ENCODE results near the gene TMPO.

The TMPO gene

DNA sequence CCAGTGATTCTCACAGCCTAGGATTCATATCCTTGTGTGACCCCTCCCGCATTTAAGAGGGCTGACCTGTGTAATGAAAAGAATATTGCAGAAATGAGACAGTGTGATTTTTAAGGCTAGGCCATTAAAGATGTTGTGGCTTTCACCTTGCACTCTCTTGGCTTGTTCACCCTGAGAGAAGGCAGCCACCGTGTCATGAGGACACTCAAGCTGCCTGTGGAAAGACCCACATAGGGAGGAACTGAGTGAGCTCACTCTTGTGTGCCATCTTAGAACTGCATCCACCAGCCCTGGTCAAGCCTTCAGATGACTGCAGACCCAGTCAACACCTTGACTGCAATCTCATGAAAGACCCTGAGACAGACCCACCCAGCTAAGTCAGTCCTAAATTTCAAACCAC is 46.3 kb upstream of the TMPO start:
- DNase-seq: no peak
- no peaks in the 10 kb centered on the region for H3F3A ChIP-seq (ENCODE audit: insufficient read depth, low read length)
- H3K27ac ChIP-seq (ENCODE audit: low read length): no peak overlapping the region
- no peak overlapping the region for H2AFZ ChIP-seq (ENCODE audit: low read length)
- TF ChIP-seq EZH2 (optimal IDR thresholded peaks at IDR 0.05; ENCODE audit: low read depth, low read length) (no peak), EZH2phosphoT487 (IDR thresholded peaks at IDR 0.05; ENCODE audit: low read length) (no peak)
- TF ChIP-seq, protein P1, sequence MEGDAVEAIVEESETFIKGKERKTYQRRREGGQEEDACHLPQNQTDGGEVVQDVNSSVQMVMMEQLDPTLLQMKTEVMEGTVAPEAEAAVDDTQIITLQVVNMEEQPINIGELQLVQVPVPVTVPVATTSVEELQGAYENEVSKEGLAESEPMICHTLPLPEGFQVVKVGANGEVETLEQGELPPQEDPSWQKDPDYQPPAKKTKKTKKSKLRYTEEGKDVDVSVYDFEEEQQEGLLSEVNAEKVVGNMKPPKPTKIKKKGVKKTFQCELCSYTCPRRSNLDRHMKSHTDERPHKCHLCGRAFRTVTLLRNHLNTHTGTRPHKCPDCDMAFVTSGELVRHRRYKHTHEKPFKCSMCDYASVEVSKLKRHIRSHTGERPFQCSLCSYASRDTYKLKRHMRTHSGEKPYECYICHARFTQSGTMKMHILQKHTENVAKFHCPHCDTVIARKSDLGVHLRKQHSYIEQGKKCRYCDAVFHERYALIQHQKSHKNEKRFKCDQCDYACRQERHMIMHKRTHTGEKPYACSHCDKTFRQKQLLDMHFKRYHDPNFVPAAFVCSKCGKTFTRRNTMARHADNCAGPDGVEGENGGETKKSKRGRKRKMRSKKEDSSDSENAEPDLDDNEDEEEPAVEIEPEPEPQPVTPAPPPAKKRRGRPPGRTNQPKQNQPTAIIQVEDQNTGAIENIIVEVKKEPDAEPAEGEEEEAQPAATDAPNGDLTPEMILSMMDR (IDR thresholded peaks at IDR 0.05; ENCODE audit: low read length): no peak
- no peaks in the 10 kb centered on the region for H4K20me1 ChIP-seq (ENCODE audit: insufficient read depth, low read length)
- H3K9me3 ChIP-seq (replicated peaks; ENCODE audit: insufficient read depth, low read length): no peaks in the 10 kb centered on the region
- no peaks in the 10 kb centered on the region for H3K4me1 ChIP-seq (ENCODE audit: low read length)
- H3K9me2 ChIP-seq (replicated peaks; ENCODE audit: insufficient read depth, low read length): no peaks in the 10 kb centered on the region
- H3K79me2 ChIP-seq (ENCODE audit: low read length): no peaks in the 10 kb centered on the region
- H3K27me3 ChIP-seq (replicated peaks; ENCODE audit: insufficient read depth, low read length): no peaks in the 10 kb centered on the region
- no peak overlapping the region for H3K4me2 ChIP-seq (ENCODE audit: low read depth, low read length)
- no peak overlapping the region for H3K4me3 ChIP-seq (ENCODE audit: low read length)
- no peak overlapping the region for H3K9ac ChIP-seq (ENCODE audit: low read length)
- H3K36me3 ChIP-seq (replicated peaks; ENCODE audit: insufficient read depth, low read length): no peaks in the 10 kb centered on the region

DNA sequence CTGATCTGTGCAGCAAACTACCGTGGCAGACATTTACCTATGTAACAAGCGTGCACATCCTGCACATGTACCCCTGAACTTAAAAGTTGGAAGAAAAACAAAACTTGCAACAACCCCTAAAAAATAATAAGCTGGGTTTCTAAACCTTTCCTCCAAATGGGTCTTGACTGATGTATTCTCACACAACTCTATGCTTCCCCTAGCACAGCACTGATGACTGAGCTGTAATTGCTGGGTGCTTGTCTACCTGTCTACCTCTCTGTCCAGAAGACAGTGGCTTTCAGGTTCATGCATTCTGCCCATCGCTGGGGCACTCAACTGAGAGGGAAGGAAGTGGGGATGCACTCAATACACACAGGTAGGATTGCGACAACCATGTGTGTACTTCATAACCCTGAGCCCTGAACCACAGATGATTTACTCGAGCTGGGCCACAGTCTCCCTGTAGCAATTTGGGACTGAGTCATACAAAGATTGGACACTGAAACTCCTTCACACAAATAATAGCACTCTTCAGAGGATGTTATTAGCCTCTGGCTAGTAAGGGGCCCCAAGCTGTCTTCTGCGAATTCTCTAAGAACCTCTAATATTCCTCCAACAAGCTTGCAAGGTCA is 44.8 kb upstream of the TMPO start:
- Histone ChIP-seq H3K4me3 (ENCODE audit: low read length) (no peak overlapping the region), H3K9ac (ENCODE audit: low read length) (no peak overlapping the region), H3K4me1 (ENCODE audit: low read length) (no peaks in the 10 kb centered on the region), H3K27me3 (replicated peaks; ENCODE audit: insufficient read depth, low read length) (no peaks in the 10 kb centered on the region), H3K9me3 (replicated peaks; ENCODE audit: insufficient read depth, low read length) (no peaks in the 10 kb centered on the region), H3K27ac (ENCODE audit: low read length) (no peak overlapping the region), H3K9me2 (replicated peaks; ENCODE audit: insufficient read depth, low read length) (no peaks in the 10 kb centered on the region), H3K79me2 (ENCODE audit: low read length) (no peaks in the 10 kb centered on the region), H3K4me2 (ENCODE audit: low read depth, low read length) (no peak overlapping the region), H2AFZ (ENCODE audit: low read length) (no peak overlapping the region), H3F3A (ENCODE audit: insufficient read depth, low read length) (no peaks in the 10 kb centered on the region), H4K20me1 (ENCODE audit: insufficient read depth, low read length) (no peaks in the 10 kb centered on the region), H3K36me3 (replicated peaks; ENCODE audit: insufficient read depth, low read length) (no peaks in the 10 kb centered on the region)
- TF ChIP-seq, protein P1 (IDR thresholded peaks at IDR 0.05; ENCODE audit: low read length): no peak
- TF ChIP-seq EZH2phosphoT487 (IDR thresholded peaks at IDR 0.05; ENCODE audit: low read length) (no peak), EZH2 (optimal IDR thresholded peaks at IDR 0.05; ENCODE audit: low read depth, low read length) (no peak)
- no peak for DNase-seq

DNA sequence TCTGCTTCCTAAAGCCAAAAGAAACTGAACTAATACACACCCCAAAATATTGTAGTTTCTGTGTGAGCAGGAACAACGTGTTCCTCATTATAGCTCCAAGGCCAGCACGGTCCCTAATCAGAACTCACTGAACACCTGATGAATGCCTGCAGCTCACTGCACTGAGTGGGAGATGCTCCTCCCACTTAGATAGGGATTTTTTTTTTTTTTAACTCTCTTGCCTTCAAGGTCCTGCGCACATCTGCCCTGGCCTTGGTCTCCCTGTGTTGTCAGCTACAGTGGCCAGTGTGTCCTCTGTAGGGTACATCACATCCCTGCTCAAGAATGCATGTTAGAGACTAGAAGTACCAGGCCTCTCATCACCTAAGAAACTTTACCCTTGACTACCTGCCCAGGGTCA is 44.3 kb upstream of the TMPO start:
- TF ChIP-seq, protein P1 (IDR thresholded peaks at IDR 0.05; ENCODE audit: low read length): no peak
- TF ChIP-seq EZH2phosphoT487 (IDR thresholded peaks at IDR 0.05; ENCODE audit: low read length) (no peak), EZH2 (optimal IDR thresholded peaks at IDR 0.05; ENCODE audit: low read depth, low read length) (no peak)
- Histone ChIP-seq H3K9me3 (replicated peaks; ENCODE audit: insufficient read depth, low read length) (no peaks in the 10 kb centered on the region), H3K27me3 (replicated peaks; ENCODE audit: insufficient read depth, low read length) (no peaks in the 10 kb centered on the region), H3K4me2 (ENCODE audit: low read depth, low read length) (no peak overlapping the region), H3K9me2 (replicated peaks; ENCODE audit: insufficient read depth, low read length) (no peaks in the 10 kb centered on the region), H3K36me3 (replicated peaks; ENCODE audit: insufficient read depth, low read length) (no peaks in the 10 kb centered on the region), H3K4me1 (ENCODE audit: low read length) (no peaks in the 10 kb centered on the region), H3K4me3 (ENCODE audit: low read length) (no peak overlapping the region), H3K27ac (ENCODE audit: low read length) (no peak overlapping the region), H3K9ac (ENCODE audit: low read length) (no peak overlapping the region), H3F3A (ENCODE audit: insufficient read depth, low read length) (no peaks in the 10 kb centered on the region), H2AFZ (ENCODE audit: low read length) (no peak overlapping the region), H4K20me1 (ENCODE audit: insufficient read depth, low read length) (no peaks in the 10 kb centered on the region), H3K79me2 (ENCODE audit: low read length) (no peaks in the 10 kb centered on the region)
- no peak for DNase-seq
